ENCODE results near the gene ART1. TPM values are rescaled to one million over a fixed set of nuclear protein-coding genes. Genes with fewer than 3 reads are reported as not detected.
A peak's percentile ranks its signal among the peaks of the same experiment; 100 is the strongest.

Gene ART1
- total RNA-seq, 1 donor from 2014 or later: not detected

DNA sequence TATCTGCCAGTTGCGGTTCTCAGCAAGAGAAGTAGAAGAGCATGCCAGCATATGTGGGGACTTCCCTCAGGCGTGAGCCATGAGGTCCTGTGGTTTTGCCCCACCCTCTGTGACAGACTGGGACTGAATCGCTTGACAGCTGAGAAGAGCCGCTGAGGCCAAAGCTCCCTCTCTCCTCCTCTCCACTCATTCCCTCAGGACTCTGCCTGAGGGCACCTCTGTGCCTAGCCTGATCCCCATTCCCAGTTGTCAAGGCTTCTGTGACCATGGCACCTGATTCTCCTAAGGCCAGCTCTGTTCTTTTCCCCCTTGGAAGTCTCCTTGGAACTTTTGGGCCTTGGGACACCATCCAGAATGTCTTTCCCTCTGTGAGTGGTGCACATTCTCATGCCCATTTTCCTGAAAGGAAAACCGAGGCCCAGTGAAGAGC lies 30.2 kb upstream of the ART1 start:
- H3K4me3 Mint-ChIP-seq (ENCODE audit: unreplicated experiment): no peak overlapping the region
- peaks cover 4% of the 10 kb centered on the region for H3K4me1 Mint-ChIP-seq (ENCODE audit: unreplicated experiment)
- no peaks in the 10 kb centered on the region for H3K27me3 Mint-ChIP-seq (ENCODE audit: unreplicated experiment)
- TF ChIP-seq, protein P1, sequence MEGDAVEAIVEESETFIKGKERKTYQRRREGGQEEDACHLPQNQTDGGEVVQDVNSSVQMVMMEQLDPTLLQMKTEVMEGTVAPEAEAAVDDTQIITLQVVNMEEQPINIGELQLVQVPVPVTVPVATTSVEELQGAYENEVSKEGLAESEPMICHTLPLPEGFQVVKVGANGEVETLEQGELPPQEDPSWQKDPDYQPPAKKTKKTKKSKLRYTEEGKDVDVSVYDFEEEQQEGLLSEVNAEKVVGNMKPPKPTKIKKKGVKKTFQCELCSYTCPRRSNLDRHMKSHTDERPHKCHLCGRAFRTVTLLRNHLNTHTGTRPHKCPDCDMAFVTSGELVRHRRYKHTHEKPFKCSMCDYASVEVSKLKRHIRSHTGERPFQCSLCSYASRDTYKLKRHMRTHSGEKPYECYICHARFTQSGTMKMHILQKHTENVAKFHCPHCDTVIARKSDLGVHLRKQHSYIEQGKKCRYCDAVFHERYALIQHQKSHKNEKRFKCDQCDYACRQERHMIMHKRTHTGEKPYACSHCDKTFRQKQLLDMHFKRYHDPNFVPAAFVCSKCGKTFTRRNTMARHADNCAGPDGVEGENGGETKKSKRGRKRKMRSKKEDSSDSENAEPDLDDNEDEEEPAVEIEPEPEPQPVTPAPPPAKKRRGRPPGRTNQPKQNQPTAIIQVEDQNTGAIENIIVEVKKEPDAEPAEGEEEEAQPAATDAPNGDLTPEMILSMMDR (IDR thresholded peaks at IDR 0.05; ENCODE audit: unreplicated experiment): no peak
- H3K9me3 Mint-ChIP-seq (ENCODE audit: unreplicated experiment): no peaks in the 10 kb centered on the region
- DNase-seq (ENCODE audit: low spot score): no peak
- no peak overlapping the region for H3K27ac Mint-ChIP-seq (ENCODE audit: unreplicated experiment)
- no peaks in the 10 kb centered on the region for H3K36me3 Mint-ChIP-seq (ENCODE audit: low read depth, unreplicated experiment)

- no peaks in the 10 kb centered on the region for H3K36me3 Mint-ChIP-seq (ENCODE audit: low read depth, unreplicated experiment)
- H3K4me1 Mint-ChIP-seq (ENCODE audit: unreplicated experiment): peaks cover 4% of the 10 kb centered on the region
- TF ChIP-seq, protein P1 (IDR thresholded peaks at IDR 0.05; ENCODE audit: unreplicated experiment): no peak
- no peak overlapping the region for H3K27ac Mint-ChIP-seq (ENCODE audit: unreplicated experiment)
- no peak for DNase-seq (ENCODE audit: low spot score)
- no peaks in the 10 kb centered on the region for H3K9me3 Mint-ChIP-seq (ENCODE audit: unreplicated experiment)
- H3K27me3 Mint-ChIP-seq (ENCODE audit: unreplicated experiment): no peaks in the 10 kb centered on the region
- no peak overlapping the region for H3K4me3 Mint-ChIP-seq (ENCODE audit: unreplicated experiment)
These were observed 28.9 kb upstream of the ART1 start for GRCh38 chr11:3615998-3616397.

DNA sequence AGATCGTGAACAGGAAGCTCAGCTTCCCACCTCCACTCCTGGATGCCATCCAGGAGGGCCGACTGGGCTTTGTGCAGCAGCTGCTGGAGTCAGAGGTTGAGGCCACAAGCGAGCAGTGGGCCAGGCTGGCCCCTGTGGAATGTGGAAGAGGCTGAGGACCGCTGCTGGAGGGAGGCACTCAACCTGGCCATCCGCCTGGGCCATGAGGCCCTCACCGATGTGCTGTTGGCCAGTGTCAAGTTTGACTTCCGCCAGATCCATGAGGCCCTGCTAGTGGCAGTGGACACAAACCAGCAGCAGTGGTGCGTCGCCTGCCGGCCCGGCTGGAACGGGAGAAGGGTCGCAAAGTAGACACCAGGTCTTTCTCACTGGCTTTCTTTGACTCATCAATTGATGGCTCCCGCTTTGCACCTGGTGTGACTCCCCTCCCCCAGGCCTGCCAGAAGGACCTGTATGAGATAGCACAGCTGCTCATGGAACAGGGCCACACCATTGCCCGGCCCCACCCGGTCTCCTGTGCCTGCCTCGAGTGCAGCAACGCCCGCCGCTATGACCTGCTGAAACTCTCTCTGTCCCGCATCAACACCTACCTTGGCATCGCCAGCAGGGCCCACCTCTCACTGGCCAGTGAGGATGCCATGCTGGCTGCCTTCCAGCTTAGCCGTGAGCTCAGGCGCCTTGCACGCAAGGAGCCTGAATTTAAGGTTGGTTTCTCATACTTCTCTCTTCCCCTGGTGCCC lies 28.0 kb upstream of the ART1 start:
- Mint-ChIP-seq H3K4me3 (ENCODE audit: unreplicated experiment) (peak overlapping the region; percentile 44), H3K36me3 (ENCODE audit: low read depth, unreplicated experiment) (no peaks in the 10 kb centered on the region), H3K4me1 (ENCODE audit: unreplicated experiment) (peaks cover 9% of the 10 kb centered on the region), H3K9me3 (ENCODE audit: unreplicated experiment) (no peaks in the 10 kb centered on the region), H3K27me3 (ENCODE audit: unreplicated experiment) (no peaks in the 10 kb centered on the region), H3K27ac (ENCODE audit: unreplicated experiment) (no peak overlapping the region)
- DNase-seq (ENCODE audit: low spot score): no peak
- TF ChIP-seq, protein P1 (IDR thresholded peaks at IDR 0.05; ENCODE audit: unreplicated experiment): no peak

- Mint-ChIP-seq H3K27me3 (ENCODE audit: unreplicated experiment) (peaks cover 2% of the 10 kb centered on the region), H3K4me3 (ENCODE audit: unreplicated experiment) (no peak overlapping the region), H3K9me3 (ENCODE audit: unreplicated experiment) (no peaks in the 10 kb centered on the region), H3K27ac (ENCODE audit: unreplicated experiment) (no peak overlapping the region), H3K4me1 (ENCODE audit: unreplicated experiment) (peaks cover 18% of the 10 kb centered on the region), H3K36me3 (ENCODE audit: low read depth, unreplicated experiment) (no peaks in the 10 kb centered on the region)
- TF ChIP-seq, protein P1 (IDR thresholded peaks at IDR 0.05; ENCODE audit: unreplicated experiment): no peak
- no peak for DNase-seq (ENCODE audit: low spot score)
These were observed 26.9 kb upstream of the ART1 start for GRCh38 chr11:3617990-3618389.

GRCh38 chr11:3622521-3622920 lies 22.4 kb upstream of the ART1 start:
- Mint-ChIP-seq H3K4me3 (ENCODE audit: unreplicated experiment) (no peak overlapping the region), H3K9me3 (ENCODE audit: unreplicated experiment) (no peaks in the 10 kb centered on the region), H3K36me3 (ENCODE audit: low read depth, unreplicated experiment) (peaks cover 3% of the 10 kb centered on the region), H3K4me1 (ENCODE audit: unreplicated experiment) (peaks cover 26% of the 10 kb centered on the region), H3K27me3 (ENCODE audit: unreplicated experiment) (peaks cover 2% of the 10 kb centered on the region), H3K27ac (ENCODE audit: unreplicated experiment) (no peak overlapping the region)
- DNase-seq (ENCODE audit: low spot score): no peak
- TF ChIP-seq, protein P1 (IDR thresholded peaks at IDR 0.05; ENCODE audit: unreplicated experiment): no peak
